Stimulated activated CD4-positive, alpha-beta T cell treated with anti-CD3 and anti-CD28 coated beads, Interleukin-4, amount 100 ng/mL, for 1 hour (primary cell): ENCODE measurements around the gene ATP2B2.

Experiments
- DNase-seq: peaks from one replicate; pipeline ENCODE4 v3.0.0-alpha.2; 2020

ATP2B2 gene

GRCh38 chr3:10468613-10469354 lies 36.6 kb downstream of the ATP2B2 start:
- DNase-seq, result no peak

GRCh38 chr3:10467904-10468612 lies 37.3 kb downstream of the ATP2B2 start:
- DNase-seq, result no peak

DNA sequence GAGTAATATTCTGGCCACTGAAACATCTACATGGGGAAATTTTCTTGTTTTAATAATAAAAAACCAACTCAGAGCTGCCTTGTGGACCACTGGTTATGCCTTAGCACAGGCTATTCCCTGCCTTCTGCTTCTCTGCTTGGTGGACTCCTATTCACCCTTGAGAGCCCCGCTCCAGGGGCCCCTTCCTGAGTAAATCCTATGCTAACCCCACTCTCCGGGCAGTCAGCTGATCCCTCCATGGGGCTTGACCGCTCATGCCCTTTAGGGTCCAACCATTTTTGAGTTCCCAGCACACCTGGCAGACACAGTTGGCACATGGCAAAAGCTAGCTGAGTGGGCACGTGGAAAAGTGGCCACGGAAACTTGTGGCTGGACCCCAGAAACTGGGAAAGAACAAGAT lies 38.2 kb downstream of the ATP2B2 start:
- no peak for DNase-seq

GRCh38 chr3:10466186-10466585 lies 39.2 kb downstream of the ATP2B2 start:
- no peak for DNase-seq

- no peak for DNase-seq
Observed at GRCh38 chr3:10465161-10465560, 40.2 kb downstream of the ATP2B2 start.

- DNase-seq, result no peak
Observed at GRCh38 chr3:10463533-10464434, 41.6 kb downstream of the ATP2B2 start.

DNA sequence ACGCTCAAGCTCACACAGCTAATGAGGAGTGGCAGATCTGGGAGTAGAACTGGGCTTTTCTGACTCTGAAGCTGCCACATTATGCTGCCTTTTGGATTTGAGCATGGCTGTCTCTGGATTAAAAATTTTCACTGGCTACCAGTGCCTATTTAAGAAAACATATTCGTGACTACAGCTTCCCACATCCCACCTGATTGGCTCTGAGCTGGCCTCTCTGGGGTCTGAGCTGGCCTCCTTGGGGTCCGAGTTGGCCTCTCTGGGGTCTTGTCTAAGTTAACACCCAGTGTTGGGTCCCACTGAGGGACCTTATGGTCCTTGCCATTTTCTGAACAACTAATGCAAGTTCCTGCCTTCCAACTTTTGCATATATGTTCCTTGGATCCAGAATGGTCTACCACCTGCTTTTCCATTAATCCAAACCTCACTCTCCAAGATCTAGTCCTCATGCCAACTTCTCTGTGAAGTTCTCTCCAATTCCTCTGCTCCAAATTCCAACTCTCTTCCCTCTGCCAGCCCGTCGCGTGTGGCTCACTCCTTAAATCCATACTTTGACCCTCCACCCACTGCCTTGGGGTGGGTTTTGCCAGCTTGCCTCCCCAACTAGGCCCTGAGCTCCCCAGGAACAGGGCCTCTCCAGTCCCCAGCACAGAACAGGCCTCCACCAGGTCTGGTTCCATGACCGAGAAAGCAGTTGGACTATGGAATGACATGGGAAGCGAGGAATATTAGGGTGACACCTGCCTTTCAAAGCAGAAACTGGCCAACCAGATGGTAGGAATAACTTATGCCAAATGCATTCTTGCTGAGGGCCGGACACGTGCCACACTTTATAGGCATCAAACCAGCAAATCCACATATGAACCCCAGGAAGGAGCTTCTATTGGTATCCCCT lies 42.5 kb downstream of the ATP2B2 start:
- DNase-seq, result no peak

GRCh38 chr3:10460951-10461545 lies 44.3 kb downstream of the ATP2B2 start:
- no peak for DNase-seq

- DNase-seq, result peak; percentile 35
Observed at GRCh38 chr3:10459954-10460754, 45.2 kb downstream of the ATP2B2 start.

DNA sequence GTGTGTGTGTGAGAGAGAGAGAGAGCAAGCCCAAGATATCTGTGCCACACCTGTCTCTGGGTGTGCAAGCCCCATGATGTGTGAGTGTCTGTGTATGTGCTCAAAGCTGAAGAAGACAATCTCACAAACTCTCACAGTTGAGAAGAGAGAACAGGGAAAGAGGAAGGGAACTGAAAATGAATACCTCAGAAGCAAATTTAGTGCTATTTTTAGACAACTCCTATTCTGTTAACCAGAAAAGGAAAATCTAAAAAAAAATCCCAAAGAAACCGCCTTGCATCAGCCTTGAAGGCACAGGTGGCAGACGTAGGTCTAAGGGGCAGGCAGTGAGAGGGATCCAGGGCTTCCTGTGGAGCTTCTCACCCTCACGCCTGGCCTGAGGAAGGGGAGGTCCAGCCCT lies 47.8 kb downstream of the ATP2B2 start:
- DNase-seq, result no peak

- DNase-seq, result no peak
Observed at GRCh38 chr3:10456981-10457380, 48.4 kb downstream of the ATP2B2 start.

- no peak for DNase-seq
Observed at GRCh38 chr3:10455545-10455914, 49.9 kb downstream of the ATP2B2 start.

- no peak for DNase-seq
Observed at GRCh38 chr3:10454907-10455544, 50.4 kb downstream of the ATP2B2 start.

DNA sequence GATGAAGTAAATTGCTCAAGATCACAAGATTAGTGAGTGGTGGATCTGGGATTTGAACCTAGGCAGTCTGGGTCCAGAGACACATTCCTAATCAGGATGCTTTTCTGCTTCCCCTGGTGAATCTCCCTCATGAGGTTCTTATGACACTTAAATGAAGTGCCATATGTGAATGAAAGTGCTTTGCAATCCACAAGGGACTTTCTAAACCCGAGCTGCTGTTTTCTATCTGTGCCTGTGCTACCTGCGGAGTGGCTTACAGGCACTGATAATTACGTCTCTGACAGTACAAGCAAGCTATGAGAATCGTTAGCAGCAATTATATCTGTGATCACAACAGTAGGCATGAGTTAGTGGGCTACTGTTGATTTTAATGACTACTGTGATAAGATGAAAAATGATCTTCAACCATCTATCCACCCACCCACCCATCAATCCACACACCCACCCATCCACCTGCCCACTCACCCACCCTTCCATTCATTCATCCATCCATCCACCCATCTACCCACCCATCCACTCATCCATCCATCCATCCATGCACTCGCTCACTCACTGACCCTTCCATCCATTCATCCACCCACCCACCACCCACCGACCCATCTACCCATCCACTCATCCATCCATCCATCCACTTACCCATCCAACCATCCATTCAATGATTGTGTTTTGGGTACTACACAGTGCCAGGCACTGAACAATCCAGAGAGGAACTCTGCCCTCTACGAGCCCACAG lies 51.8 kb downstream of the ATP2B2 start:
- no peak for DNase-seq

- no peak for DNase-seq
Observed at GRCh38 chr3:10450494-10451440, 54.6 kb downstream of the ATP2B2 start.

GRCh38 chr3:10449436-10449835 lies 56.0 kb downstream of the ATP2B2 start:
- no peak for DNase-seq

- no peak for DNase-seq
Observed at GRCh38 chr3:10448544-10448943, 56.8 kb downstream of the ATP2B2 start.

GRCh38 chr3:10447527-10448260 lies 57.7 kb downstream of the ATP2B2 start:
- no peak for DNase-seq
